HL-60 (cell line): Measurements from ENCODE around the gene SLC24A3.

ENCODE experiments used
- DNase-seq, 2 experiments: peaks; one replicate each; pipeline ENCODE4 v3.0.0-alpha.2; 2010 to 2020; ENCODE audit warnings: low read depth in 1 of 2, low spot score in 1 of 2
- H3K27ac ChIP-seq: fragments of 250-450 bp; sonication (Bioruptor Pico); replicated peaks from 2 replicates; pipeline ENCODE4 v1.5.1; 2020; ENCODE audit warnings: mild to moderate bottlenecking, moderate library complexity
- H3K27me3 ChIP-seq: fragments of 250-450 bp; sonication (Bioruptor Pico); 2 replicates; pipeline ENCODE4 v1.5.1; 2021; ENCODE audit warnings: mild to moderate bottlenecking, moderate library complexity; ENCODE audit not compliant: insufficient read depth, poor library complexity, severe bottlenecking
- H3K4me3 ChIP-seq: replicated peaks from 2 replicates; pipeline ENCODE4 v1.5.1; 2011; ENCODE audit warnings: mild to moderate bottlenecking, control low read depth, low read length; ENCODE audit not compliant: insufficient read depth
- GABPA ChIP-seq: IDR thresholded peaks from 2 replicates; pipeline ENCODE4 v1.6.1; 2012; ENCODE audit warnings: low read depth
- POLR2AphosphoS5 ChIP-seq: IDR thresholded peaks from 2 replicates; pipeline ENCODE4 v1.6.1; 2012; ENCODE audit warnings: low read depth
- SPI1 ChIP-seq: IDR thresholded peaks from 2 replicates; pipeline ENCODE4 v1.6.1; 2012; ENCODE audit warnings: low read depth, mild to moderate bottlenecking, borderline replicate concordance
- TF ChIP-seq, protein P1 (sequence below): IDR thresholded peaks from one replicate; pipeline ENCODE4 v1.5.1; 2011; ENCODE audit warnings: low read length, control low read depth, inconsistent platforms; ENCODE audit not compliant: insufficient read depth
- TF ChIP-seq, protein P2 (sequence below): IDR thresholded peaks from 2 replicates; pipeline ENCODE4 v1.6.1; 2012; ENCODE audit warnings: low read depth; ENCODE audit not compliant: insufficient replicate concordance

SLC24A3 gene

DNA sequence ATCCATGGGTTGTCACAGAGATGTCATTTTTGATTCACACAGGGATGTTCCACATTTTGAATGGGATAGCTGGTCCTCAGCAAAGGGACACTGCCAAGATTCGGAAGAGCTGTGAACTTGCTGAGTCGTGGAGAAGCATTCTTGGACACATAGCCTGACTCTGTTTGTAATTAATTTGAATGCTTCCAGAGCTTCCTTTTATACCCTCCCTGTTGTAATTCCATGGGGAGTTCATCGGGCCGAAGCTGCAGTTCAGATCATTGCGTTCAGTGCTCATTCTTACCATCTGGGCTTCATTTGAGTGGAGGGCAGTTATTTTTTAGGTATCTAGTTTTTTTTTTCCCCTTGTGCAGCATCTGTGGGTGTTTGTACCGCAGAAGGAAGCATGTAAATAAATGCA lies 126.5 kb downstream of the SLC24A3 start:
- no peak for TF ChIP-seq SPI1
- TF ChIP-seq POLR2AphosphoS5: no peak
- TF ChIP-seq, protein P1, sequence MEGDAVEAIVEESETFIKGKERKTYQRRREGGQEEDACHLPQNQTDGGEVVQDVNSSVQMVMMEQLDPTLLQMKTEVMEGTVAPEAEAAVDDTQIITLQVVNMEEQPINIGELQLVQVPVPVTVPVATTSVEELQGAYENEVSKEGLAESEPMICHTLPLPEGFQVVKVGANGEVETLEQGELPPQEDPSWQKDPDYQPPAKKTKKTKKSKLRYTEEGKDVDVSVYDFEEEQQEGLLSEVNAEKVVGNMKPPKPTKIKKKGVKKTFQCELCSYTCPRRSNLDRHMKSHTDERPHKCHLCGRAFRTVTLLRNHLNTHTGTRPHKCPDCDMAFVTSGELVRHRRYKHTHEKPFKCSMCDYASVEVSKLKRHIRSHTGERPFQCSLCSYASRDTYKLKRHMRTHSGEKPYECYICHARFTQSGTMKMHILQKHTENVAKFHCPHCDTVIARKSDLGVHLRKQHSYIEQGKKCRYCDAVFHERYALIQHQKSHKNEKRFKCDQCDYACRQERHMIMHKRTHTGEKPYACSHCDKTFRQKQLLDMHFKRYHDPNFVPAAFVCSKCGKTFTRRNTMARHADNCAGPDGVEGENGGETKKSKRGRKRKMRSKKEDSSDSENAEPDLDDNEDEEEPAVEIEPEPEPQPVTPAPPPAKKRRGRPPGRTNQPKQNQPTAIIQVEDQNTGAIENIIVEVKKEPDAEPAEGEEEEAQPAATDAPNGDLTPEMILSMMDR: no peak
- no peak for TF ChIP-seq GABPA
- TF ChIP-seq, protein P2, sequence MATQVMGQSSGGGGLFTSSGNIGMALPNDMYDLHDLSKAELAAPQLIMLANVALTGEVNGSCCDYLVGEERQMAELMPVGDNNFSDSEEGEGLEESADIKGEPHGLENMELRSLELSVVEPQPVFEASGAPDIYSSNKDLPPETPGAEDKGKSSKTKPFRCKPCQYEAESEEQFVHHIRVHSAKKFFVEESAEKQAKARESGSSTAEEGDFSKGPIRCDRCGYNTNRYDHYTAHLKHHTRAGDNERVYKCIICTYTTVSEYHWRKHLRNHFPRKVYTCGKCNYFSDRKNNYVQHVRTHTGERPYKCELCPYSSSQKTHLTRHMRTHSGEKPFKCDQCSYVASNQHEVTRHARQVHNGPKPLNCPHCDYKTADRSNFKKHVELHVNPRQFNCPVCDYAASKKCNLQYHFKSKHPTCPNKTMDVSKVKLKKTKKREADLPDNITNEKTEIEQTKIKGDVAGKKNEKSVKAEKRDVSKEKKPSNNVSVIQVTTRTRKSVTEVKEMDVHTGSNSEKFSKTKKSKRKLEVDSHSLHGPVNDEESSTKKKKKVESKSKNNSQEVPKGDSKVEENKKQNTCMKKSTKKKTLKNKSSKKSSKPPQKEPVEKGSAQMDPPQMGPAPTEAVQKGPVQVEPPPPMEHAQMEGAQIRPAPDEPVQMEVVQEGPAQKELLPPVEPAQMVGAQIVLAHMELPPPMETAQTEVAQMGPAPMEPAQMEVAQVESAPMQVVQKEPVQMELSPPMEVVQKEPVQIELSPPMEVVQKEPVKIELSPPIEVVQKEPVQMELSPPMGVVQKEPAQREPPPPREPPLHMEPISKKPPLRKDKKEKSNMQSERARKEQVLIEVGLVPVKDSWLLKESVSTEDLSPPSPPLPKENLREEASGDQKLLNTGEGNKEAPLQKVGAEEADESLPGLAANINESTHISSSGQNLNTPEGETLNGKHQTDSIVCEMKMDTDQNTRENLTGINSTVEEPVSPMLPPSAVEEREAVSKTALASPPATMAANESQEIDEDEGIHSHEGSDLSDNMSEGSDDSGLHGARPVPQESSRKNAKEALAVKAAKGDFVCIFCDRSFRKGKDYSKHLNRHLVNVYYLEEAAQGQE: no peak
- no peaks in the 10 kb centered on the region for H3K27me3 ChIP-seq
- no peak overlapping the region for H3K27ac ChIP-seq
- no peak for DNase-seq
- no peak overlapping the region for H3K4me3 ChIP-seq

DNA sequence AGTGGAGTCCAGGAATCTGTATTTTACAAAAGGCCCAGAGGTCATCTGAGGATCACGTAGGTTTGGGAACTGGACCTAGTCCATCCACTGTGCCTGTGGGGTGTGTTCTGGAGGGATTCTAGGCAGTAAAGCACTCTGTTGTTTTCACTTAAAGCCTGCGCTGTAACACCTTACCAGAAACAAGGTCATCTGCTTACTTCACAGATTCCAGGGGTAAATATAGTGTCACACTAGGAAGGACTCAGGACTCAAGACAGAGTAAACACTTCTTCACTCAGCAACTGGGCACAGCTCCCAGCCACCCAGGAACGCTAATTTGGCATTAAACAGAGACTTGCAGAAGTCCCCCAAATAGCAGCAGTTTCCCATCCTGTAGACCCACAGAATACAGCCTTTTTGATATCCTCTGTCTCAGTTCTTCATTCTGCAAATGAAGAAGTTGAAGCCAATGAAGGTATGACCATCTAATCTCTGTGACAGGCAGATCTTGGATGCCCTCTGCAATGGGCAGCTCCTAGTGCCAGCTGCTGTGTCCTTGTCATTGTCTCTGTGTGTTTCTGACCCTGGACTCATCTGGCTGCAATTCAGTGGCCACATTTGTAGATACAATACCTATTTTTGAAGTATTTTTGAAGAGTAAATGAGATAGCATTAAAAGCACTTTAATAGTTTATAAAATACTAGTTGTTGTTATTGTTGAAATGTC lies 129.1 kb downstream of the SLC24A3 start:
- no peak for DNase-seq
- no peak overlapping the region for H3K27ac ChIP-seq
- H3K27me3 ChIP-seq: no peaks in the 10 kb centered on the region
- no peak overlapping the region for H3K4me3 ChIP-seq
- TF ChIP-seq, protein P1: no peak
- TF ChIP-seq POLR2AphosphoS5: no peak
- TF ChIP-seq GABPA: no peak
- no peak for TF ChIP-seq SPI1
- TF ChIP-seq, protein P2: no peak

DNA sequence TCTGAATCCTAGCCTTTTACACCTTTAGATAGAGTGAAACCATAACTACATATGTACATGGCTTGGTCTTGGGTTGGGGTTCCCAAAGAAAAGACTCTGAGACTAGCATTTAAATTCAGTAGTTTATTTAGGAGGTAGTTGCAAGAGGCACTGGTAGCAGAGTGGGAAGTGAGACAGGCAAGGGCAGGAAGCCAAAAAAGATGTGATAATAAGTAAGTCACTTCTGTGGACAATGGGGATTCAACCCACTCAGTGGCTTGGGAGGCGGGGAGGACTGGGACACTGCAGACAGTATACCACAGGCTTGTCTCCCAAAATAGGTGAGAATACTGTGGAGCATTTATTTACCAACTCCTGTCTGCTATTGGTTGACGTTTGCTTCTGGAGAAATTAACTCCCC lies 131.9 kb downstream of the SLC24A3 start:
- no peak overlapping the region for H3K27ac ChIP-seq
- no peak for DNase-seq
- TF ChIP-seq, protein P2: no peak
- TF ChIP-seq SPI1 (no peak), POLR2AphosphoS5 (no peak), GABPA (no peak)
- TF ChIP-seq, protein P1: no peak
- no peak overlapping the region for H3K4me3 ChIP-seq
- no peaks in the 10 kb centered on the region for H3K27me3 ChIP-seq
